Femur (tissue), 1 donor: ENCODE data around the gene RAB11FIP5.

Experiments used
- DNase-seq: peaks from one replicate; pipeline ENCODE4 v3.0.0-alpha.2; 2017

RAB11FIP5 gene

DNA sequence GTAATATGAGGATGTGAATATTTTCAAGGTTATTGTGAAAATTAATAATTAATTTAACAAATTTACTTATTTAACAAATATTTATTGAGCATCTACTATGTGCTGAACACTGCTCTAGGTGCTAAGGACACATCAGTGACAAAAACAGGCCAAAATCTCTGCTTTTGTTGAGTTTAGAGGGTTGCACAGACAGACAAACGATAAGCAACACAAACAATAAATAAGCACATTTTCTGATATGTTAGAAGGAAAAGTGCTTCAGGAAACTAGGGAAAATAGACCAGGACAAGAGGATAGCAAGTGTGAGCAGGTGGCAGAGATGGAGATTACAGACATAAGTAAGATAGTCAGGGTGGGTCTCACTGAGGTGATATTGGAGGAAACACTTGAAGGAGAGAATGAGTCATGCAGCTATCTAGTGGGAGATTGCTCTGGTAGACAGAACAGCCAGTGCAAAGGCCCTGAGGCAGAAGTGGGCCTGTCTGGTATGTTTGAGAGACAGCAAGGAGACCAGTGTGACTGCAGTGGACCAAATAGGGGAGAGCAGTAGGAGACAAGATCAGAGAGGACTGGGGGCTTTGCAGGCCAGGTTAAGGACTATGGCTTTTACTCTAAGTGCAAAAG is 79.5 kb downstream of the RAB11FIP5 start:
- DNase-seq: no peak

DNA sequence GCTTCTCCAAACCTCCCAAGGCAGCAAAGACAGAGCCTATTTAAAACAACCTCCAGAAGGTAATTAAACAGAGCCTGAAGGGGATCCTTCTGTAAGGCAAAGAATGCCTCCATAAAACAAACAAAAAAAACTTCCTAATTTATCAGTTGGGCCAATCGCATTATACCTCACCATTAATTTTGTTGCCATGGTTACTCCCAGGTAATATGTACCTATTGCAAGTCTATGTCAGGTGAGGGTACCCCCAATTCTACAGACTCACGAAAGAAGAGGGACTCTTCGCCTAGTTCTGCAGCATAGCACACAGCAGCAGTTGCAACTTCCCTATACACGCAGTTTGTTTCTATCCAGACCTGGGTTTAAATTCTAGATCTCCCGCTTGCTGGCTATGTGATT is 80.0 kb downstream of the RAB11FIP5 start:
- DNase-seq: no peak

DNA sequence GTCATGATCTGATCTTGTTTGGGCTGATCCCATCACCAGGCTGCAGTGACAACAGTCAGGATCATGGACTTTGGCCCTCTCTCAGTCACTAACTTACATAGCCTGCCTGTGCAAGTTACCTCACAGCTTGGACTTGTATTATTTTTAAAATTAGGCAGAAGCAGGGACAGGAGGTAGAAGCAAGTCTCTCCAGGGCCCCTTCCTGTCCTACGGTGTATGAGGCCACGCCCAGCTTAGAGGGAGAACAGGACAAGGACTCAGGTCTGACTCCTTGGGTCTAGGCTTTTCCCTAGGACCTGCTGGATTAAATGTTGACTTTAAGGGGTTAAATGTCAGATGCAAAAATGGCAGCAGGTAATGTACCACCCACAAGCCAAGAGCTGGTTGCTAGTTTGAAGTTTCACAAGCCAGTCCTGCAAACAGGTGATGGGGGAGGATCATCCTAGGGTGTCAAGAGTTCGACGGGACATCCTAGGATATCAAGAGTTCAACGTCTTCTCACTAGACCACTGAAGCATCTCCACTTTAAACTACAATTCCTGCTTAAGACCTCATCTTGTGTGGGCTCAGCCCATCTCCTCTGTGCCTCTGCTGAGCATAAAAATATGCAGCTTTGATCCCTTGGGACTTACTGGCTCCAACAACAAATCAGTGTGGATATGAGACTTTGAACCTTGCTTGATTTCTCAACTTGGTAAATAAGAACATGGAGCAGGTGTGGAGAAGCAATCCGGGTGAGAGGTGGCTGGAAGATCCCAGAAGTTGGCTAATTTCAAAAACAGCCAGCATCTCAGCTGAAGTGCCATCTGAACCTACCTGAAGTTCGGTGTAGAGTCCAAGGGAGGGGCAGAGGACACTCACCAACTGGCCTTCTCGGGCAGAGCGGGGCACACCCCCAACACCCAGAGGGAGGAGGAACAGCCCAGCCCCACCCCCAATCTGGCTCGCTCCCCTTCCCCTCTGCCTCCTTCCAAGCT is 80.7 kb downstream of the RAB11FIP5 start:
- no peak for DNase-seq

DNA sequence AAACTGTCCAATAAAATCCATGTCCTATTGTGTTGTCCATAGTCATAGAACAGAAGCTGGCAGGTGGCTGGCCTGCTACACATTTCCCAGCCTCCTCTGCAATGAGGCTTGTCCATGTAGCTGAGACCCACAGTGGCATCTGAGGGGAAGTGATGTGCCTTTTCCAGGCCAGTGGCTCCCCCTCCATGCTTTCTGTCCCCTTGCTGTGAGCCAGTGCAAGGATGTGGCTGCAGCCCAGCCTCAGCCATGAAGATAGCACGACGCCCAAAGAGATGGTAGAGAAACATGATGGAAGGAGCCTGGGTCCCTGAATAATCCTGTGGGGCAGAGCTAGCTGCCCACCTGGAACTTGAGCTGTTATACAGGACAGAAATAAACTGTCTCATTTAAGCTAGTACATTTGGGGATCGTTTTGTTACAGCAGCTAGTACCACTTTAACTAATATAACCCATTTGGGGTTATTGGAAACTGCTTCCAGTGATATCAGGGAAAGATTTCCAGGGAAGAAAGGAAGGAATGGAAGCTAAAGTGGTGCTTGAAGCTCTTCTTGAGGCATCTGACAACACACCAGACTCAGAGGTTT is 81.6 kb downstream of the RAB11FIP5 start:
- DNase-seq: no peak

DNA sequence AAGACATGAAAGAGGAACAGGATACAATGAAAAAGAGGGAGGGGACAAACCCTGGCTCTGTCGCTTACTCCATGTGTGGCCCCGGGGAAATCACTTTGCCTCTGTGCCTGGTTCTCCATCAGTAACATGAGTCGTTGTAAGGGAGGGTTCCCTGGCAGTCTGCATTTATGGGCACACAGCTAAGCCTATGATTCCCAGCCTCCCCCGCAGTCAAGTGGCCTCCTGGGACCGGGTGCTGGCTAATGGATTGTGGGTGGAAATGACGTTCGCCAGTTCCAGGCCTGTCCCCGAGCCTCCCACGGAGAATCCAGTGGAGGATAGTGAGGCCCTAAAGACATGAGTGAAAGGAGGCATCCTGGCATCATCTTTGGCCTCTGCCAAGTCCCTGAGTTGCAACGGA is 83.9 kb downstream of the RAB11FIP5 start:
- no peak for DNase-seq

DNA sequence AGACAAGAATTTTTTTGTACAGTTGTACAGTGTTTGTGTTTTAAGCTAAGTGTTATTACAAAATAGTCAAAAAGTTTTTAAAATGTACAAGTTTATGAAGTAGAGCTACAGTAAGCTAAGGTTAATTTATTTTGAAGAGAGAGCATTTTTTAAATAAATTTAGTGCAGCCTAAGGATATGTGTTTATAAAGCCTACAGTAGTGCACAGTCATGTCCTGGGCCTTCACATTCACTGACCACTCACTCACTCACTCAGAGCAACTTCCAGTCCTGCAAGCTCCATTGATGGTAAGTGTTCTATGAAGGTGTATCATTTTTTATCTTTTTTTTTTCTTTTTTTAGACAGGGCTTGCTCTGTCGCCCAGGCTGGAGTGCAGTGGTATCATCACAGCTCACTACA is 85.4 kb downstream of the RAB11FIP5 start:
- DNase-seq: no peak

DNA sequence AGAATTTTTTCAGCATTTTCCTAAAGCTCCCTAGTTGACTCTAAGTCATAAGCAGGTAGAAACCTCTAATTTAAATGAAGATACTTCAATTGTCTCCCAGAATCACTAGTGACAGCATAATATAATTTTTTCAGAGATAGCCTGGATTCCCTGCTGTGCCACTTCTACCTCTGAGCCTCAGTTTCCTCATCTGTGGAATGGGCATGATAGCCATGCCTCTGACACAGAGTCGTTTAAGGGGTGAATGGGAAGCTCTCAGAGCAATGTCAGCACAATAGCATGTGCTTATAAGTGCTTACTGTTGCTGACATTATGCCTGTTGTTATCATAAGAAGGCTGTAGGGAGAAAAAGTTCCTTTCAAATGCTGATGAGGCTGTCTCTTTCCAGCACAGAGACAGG is 89.3 kb downstream of the RAB11FIP5 start:
- DNase-seq: no peak
